Measurements from ENCODE around the gene MYO15A. TPM values are rescaled to one million over a fixed set of nuclear protein-coding genes. Genes with fewer than 3 reads are reported as not detected.

MYO15A gene
- polyA plus RNA-seq, 1 donor (not counting 4 experiments of a cell fraction or from before 2014, with no cell fraction given), result 0.20 TPM

DNA sequence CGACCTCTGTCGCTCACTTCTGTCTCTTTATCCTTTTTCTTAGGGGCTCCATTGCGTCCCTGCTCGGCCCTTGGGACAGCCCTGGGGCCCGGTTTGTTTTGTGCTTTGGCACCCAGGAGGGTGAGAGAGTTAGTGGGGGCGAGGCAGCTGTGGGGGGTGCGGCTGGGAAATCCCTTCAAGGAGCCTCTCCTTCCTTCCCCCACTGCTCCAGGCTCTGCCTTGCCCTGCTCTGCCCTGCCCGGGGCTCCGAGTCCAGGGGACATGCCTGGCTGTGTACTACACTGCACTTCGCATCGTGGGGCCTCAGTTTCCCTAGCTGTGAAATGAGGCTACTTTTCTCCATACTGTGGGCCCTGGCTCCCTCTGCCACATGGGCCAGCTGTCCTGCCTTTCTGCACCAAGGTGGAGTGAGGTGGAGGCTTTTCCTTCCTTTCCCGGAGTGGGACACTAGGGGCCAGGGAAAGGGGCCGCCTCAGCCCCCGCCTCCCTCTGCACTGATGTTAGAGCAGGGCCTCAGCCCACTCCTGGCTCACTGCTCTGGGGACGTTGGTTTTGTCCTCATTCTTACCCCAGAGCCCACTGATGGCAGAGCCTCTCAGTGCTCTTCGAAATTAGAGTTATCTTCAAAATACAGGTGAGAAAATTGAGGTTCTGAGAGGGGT is 117.9 kb downstream of the MYO15A start:
- peaks cover 8% of the 10 kb centered on the region for H3K4me1 ChIP-seq (ENCODE audit: control insufficient read depth, extremely low read depth, insufficient read depth, low read length)
- no peak for DNase-seq (ENCODE audit: low read depth, low spot score)
- H3K4me3 ChIP-seq (ENCODE audit: control insufficient read depth in 2 of 3, extremely low read depth in 1 of 3, insufficient read depth in 2 of 3, low read depth in 1 of 3, low read length in 3 of 3), result peak overlapping the region; percentile 55 to 92 (median 82)
- H3K4me2 ChIP-seq (ENCODE audit: control insufficient read depth, extremely low read depth, insufficient read depth, low read depth, low read length), result peak overlapping the region; percentile 85
- peak overlapping the region; percentile 77 for H2AFZ ChIP-seq (ENCODE audit: control insufficient read depth, low read length)
- dilution Hi-C loops (cut with MboI; ENCODE audit: extremely low pct_ligation_motif_present, low sequenced_read_pairs), result no loop called here
- H3K9me1 ChIP-seq (ENCODE audit: control insufficient read depth, extremely low read depth, insufficient read depth, low read length), result peaks cover 2% of the 10 kb centered on the region
- H3K27ac ChIP-seq (ENCODE audit: control insufficient read depth, insufficient read depth, low read length), result peak overlapping the region; percentile 42
- H3K36me3 ChIP-seq (ENCODE audit: control insufficient read depth in 2 of 2, extremely low read depth in 1 of 2, insufficient read depth in 2 of 2, low read length in 2 of 2), result no peaks in the 10 kb centered on the region
- FAIRE-seq, result no peak
- no peaks in the 10 kb centered on the region for H3K9me3 ChIP-seq (ENCODE audit: control insufficient read depth, low read depth, low read length)
- peak overlapping the region; percentile 79 for H3K9ac ChIP-seq (ENCODE audit: control insufficient read depth, extremely low read depth, insufficient read depth, low read length)
- TF ChIP-seq EZH2 (IDR thresholded peaks at IDR 0.05; ENCODE audit: low read length), result no peak
- TF ChIP-seq, protein P1, sequence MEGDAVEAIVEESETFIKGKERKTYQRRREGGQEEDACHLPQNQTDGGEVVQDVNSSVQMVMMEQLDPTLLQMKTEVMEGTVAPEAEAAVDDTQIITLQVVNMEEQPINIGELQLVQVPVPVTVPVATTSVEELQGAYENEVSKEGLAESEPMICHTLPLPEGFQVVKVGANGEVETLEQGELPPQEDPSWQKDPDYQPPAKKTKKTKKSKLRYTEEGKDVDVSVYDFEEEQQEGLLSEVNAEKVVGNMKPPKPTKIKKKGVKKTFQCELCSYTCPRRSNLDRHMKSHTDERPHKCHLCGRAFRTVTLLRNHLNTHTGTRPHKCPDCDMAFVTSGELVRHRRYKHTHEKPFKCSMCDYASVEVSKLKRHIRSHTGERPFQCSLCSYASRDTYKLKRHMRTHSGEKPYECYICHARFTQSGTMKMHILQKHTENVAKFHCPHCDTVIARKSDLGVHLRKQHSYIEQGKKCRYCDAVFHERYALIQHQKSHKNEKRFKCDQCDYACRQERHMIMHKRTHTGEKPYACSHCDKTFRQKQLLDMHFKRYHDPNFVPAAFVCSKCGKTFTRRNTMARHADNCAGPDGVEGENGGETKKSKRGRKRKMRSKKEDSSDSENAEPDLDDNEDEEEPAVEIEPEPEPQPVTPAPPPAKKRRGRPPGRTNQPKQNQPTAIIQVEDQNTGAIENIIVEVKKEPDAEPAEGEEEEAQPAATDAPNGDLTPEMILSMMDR (optimal IDR thresholded peaks at IDR 0.05 in 1 of 3, IDR thresholded peaks at IDR 0.05 in 1 of 3, conservative IDR thresholded peaks at IDR 0.05 in 1 of 3; ENCODE audit: extremely low read depth in 1 of 3, insufficient read depth in 2 of 3, low read length in 3 of 3), result no peak
- no peaks in the 10 kb centered on the region for H4K20me1 ChIP-seq (ENCODE audit: control insufficient read depth, extremely low read depth, insufficient read depth, low read length)
- no peaks in the 10 kb centered on the region for H3K27me3 ChIP-seq (ENCODE audit: control insufficient read depth, extremely low read depth, insufficient read depth, low read length)
- peaks cover 37% of the 10 kb centered on the region for H3K79me2 ChIP-seq (ENCODE audit: control insufficient read depth, insufficient read depth, low read length)

DNA sequence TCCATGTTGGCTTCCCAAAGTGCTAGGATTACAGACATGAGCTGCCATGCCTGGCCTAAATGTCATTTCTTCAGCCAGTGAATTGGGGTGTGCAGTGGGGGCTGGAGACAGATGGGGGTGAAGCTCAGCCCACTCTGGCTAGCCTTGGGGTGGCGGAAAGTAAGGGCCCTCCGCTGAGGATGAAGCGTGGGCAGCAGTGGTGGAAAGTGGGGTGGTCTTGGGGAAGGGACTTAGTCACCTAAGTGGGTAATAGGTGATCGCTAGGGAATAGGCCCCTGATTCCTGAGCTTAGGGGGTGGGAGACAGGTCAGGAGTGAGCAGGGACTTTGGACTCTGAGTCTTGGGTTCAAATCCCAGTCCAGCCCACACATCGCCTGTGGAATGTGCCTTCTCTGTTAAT is 119.1 kb downstream of the MYO15A start:
- peaks cover 8% of the 10 kb centered on the region for H3K4me1 ChIP-seq (ENCODE audit: control insufficient read depth, extremely low read depth, insufficient read depth, low read length)
- no peak overlapping the region for H2AFZ ChIP-seq (ENCODE audit: control insufficient read depth, low read length)
- no peak overlapping the region for H3K4me2 ChIP-seq (ENCODE audit: control insufficient read depth, extremely low read depth, insufficient read depth, low read depth, low read length)
- H3K36me3 ChIP-seq (ENCODE audit: control insufficient read depth in 2 of 2, extremely low read depth in 1 of 2, insufficient read depth in 2 of 2, low read length in 2 of 2), result peaks cover 0 to 4% of the 10 kb centered on the region in 2 experiments
- peaks cover 2% of the 10 kb centered on the region for H3K9me1 ChIP-seq (ENCODE audit: control insufficient read depth, extremely low read depth, insufficient read depth, low read length)
- DNase-seq (ENCODE audit: low read depth, low spot score) (no peak), FAIRE-seq (no peak)
- no peaks in the 10 kb centered on the region for H4K20me1 ChIP-seq (ENCODE audit: control insufficient read depth, extremely low read depth, insufficient read depth, low read length)
- H3K9me3 ChIP-seq (ENCODE audit: control insufficient read depth, low read depth, low read length), result no peaks in the 10 kb centered on the region
- no peak overlapping the region for H3K27ac ChIP-seq (ENCODE audit: control insufficient read depth, insufficient read depth, low read length)
- peaks cover 37% of the 10 kb centered on the region for H3K79me2 ChIP-seq (ENCODE audit: control insufficient read depth, insufficient read depth, low read length)
- no peaks in the 10 kb centered on the region for H3K27me3 ChIP-seq (ENCODE audit: control insufficient read depth, extremely low read depth, insufficient read depth, low read length)
- no peak overlapping the region for H3K4me3 ChIP-seq (ENCODE audit: control insufficient read depth in 2 of 3, extremely low read depth in 1 of 3, insufficient read depth in 2 of 3, low read depth in 1 of 3, low read length in 3 of 3)
- dilution Hi-C loops (cut with MboI; ENCODE audit: extremely low pct_ligation_motif_present, low sequenced_read_pairs), result no loop called here
- no peak overlapping the region for H3K9ac ChIP-seq (ENCODE audit: control insufficient read depth, extremely low read depth, insufficient read depth, low read length)
- no peak for TF ChIP-seq EZH2 (IDR thresholded peaks at IDR 0.05; ENCODE audit: low read length)
- TF ChIP-seq, protein P1 (optimal IDR thresholded peaks at IDR 0.05 in 1 of 3, IDR thresholded peaks at IDR 0.05 in 1 of 3, conservative IDR thresholded peaks at IDR 0.05 in 1 of 3; ENCODE audit: extremely low read depth in 1 of 3, insufficient read depth in 2 of 3, low read length in 3 of 3), result no peak

Measured in keratinocyte (primary cell).